ENCODE measurements around the gene KCNN1. TPM values are rescaled to one million over a fixed set of nuclear protein-coding genes. Genes with fewer than 3 reads are reported as not detected.

The KCNN1 gene
- total and polyA plus RNA-seq, 9 of the 15 experiments (the other 6 are each of a cell fraction or from before 2014, with no cell fraction given) = 0.01 to 6.2 (median 0.72) TPM

- Histone ChIP-seq H4K20me1 (replicated peaks; ENCODE audit: control insufficient read depth, insufficient read depth, low read length) (no peaks in the 10 kb centered on the region), H3K79me2 (ENCODE audit: control insufficient read depth, insufficient read depth, low read length) (peaks cover 24% of the 10 kb centered on the region), H3K4me3 (peak overlapping the region; percentile 89; the same call in 1 of the 2 replicates), H3K4me2 (ENCODE audit: insufficient read depth, low read length) (peak overlapping the region; percentile 89), H3K9me1 (ENCODE audit: control insufficient read depth, insufficient read depth, low read length) (no peaks in the 10 kb centered on the region), H3K9ac (ENCODE audit: insufficient read depth in 1 of 2, low read depth in 2 of 2, low read length in 2 of 2) (peak overlapping the region; percentile 57 to 93; a peak in 3 of 4 replicates), H3K9me3 (replicated peaks; ENCODE audit: control insufficient read depth, insufficient read depth, low read depth, low read length) (no peaks in the 10 kb centered on the region), H3K27me3 (ENCODE audit: control insufficient read depth in 2 of 2, insufficient read depth in 2 of 2, low read length in 2 of 2) (no peaks in the 10 kb centered on the region), H3K27ac (ENCODE audit: extremely low read depth, low read depth, low read length) (peak overlapping the region; percentile 95; the same call in 1 of the 3 replicates), H3K36me3 (ENCODE audit: control insufficient read depth, insufficient read depth, low read length) (peaks cover 7% of the 10 kb centered on the region; the same call in 1 of the 3 replicates), H3K4me1 (replicated peaks in 1 of 2; ENCODE audit: control insufficient read depth in 2 of 2, insufficient read depth in 2 of 2, low read length in 2 of 2) (peaks cover 12 to 18% of the 10 kb centered on the region in 2 experiments; a peak in 4 of 5 replicates), H2AFZ (ENCODE audit: low read depth, low read length) (peak overlapping the region; percentile 97)
- no peak for FAIRE-seq
- intact Hi-C loops (cut with micrococcal nuclease) = loop anchor here (1.0 kb wide), 3 partner anchors 61 to 76 kb away; partner anchors contain the start of gene RPL18A
- peak in 3 of 4 experiments; percentile 32 to 54 (median 52) for DNase-seq (ENCODE audit: extremely low read depth in 1 of 4, low spot score in 3 of 4)
- WGBS (ENCODE audit: insufficient coverage, low coverage, missing lambda C conversion rate) = 72% methylated on average over 13 of the region's 14 CpGs
- in situ Hi-C loops (cut with MboI) = no loop called here
- ChIA-PET POLR2A (interaction anchor here (0.6 to 3.9 kb wide), 10 partner anchors 11 to 350 kb away, joined by 3 to 51 read pairs (median 4); partner anchors contain the start of genes JUND, RPL18A and SLC5A5), CTCF (ENCODE audit: low intra/inter-chr PET ratio) (interaction anchor here (1.8 to 2.8 kb wide), 2 partner anchors 61 to 72 kb away, joined by 13 to 31 read pairs; partner anchors contain the start of gene RPL18A)
- no TSS peak for BruUV-seq (replicated peaks)
- no peak for ATAC-seq
- no peak for TF ChIP-seq E2F3 (CRISPR knock-in tag; IDR thresholded peaks at IDR 0.05)
- TF ChIP-seq ZNF175 (CRISPR knock-in tag; IDR thresholded peaks at IDR 0.05; ENCODE audit: low read depth) = no peak
- TF ChIP-seq GTF2B (IDR thresholded peaks at IDR 0.05; ENCODE audit: extremely low read depth, insufficient read length) = no peak
- no peak for TF ChIP-seq HDAC1 (IDR thresholded peaks at IDR 0.05)
- no peak for TF ChIP-seq ZBTB40 (IDR thresholded peaks at IDR 0.05)
- TF ChIP-seq ZBTB40 (CRISPR knock-in tag; IDR thresholded peaks at IDR 0.05) = no peak
- TF ChIP-seq PTTG1 (tag; IDR thresholded peaks at IDR 0.05; ENCODE audit: low read depth) = no peak
- no peak for TF ChIP-seq LARP7 (IDR thresholded peaks at IDR 0.05)
- no peak for TF ChIP-seq ZSCAN29 (IDR thresholded peaks at IDR 0.05)
- TF ChIP-seq E2F4 (CRISPR knock-in tag; IDR thresholded peaks at IDR 0.05; ENCODE audit: low read depth) = no peak
- no peak for TF ChIP-seq HDAC2 (IDR thresholded peaks at IDR 0.05)
These were observed 35.2 kb upstream of the KCNN1 start for GRCh38 chr19:17931532-17932191.

Measured in K562 (cell line).